Measurements from ENCODE around the gene TSPAN9. TPM values are rescaled to one million over a fixed set of nuclear protein-coding genes. Genes with fewer than 3 reads are reported as not detected.
A peak's percentile ranks its signal among the peaks of the same experiment; 100 is the strongest.

Gene TSPAN9
- polyA plus RNA-seq, 2 of the 4 experiments (the other 2 are of a cell fraction) = 12.4 to 16.1 TPM

- TF ChIP-seq HMGXB4 (CRISPR knock-in tag; IDR thresholded peaks at IDR 0.05; ENCODE audit: borderline replicate concordance) = no peak
- no peak for TF ChIP-seq KDM1A (IDR thresholded peaks at IDR 0.05; ENCODE audit: low read depth)
- TF ChIP-seq MAX (IDR thresholded peaks at IDR 0.05) = peak; percentile 89
- no peak for TF ChIP-seq ESRRA (IDR thresholded peaks at IDR 0.05; ENCODE audit: borderline replicate concordance, low read length)
- TF ChIP-seq E2F6 (IDR thresholded peaks at IDR 0.05; ENCODE audit: borderline replicate concordance, low read depth) = peak; percentile 88
- no peak for TF ChIP-seq CEBPB (IDR thresholded peaks at IDR 0.05)
- no peak for TF ChIP-seq BHLHE40 (IDR thresholded peaks at IDR 0.05; ENCODE audit: low read depth, low read length)
- no peak for TF ChIP-seq FOSB (CRISPR knock-in tag; IDR thresholded peaks at IDR 0.05)
- peak in 1 of 2 experiments; percentile 3; a peak in 1 of 5 replicates for TF ChIP-seq EP300 (IDR thresholded peaks at IDR 0.05)
- TF ChIP-seq RARB (CRISPR knock-in tag; IDR thresholded peaks at IDR 0.05) = no peak
- TF ChIP-seq NR3C1 (IDR thresholded peaks at IDR 0.05) = no peak
- TF ChIP-seq KDM5A (IDR thresholded peaks at IDR 0.05) = no peak
- no peak for TF ChIP-seq HEYL (CRISPR knock-in tag; IDR thresholded peaks at IDR 0.05)
- no peak for TF ChIP-seq ELK1 (IDR thresholded peaks at IDR 0.05; ENCODE audit: low read depth, low read length)
- no peak for TF ChIP-seq MYC (IDR thresholded peaks at IDR 0.05; ENCODE audit: borderline replicate concordance, low read length)
- no peak for TF ChIP-seq CHD2 (IDR thresholded peaks at IDR 0.05; ENCODE audit: low read length, partially characterized antibody)
- TF ChIP-seq HDAC2 (IDR thresholded peaks at IDR 0.05) = no peak
These were observed 93.4 kb downstream of the TSPAN9 start (continued) for GRCh38 chr12:3170423-3171194.

GRCh38 chr12:3171195-3171591, 94.0 kb downstream of the TSPAN9 start:
- WGBS (ENCODE audit: missing lambda C conversion rate) = 17% methylated on average over 4 of the region's 4 CpGs
- Histone ChIP-seq H3K4me3 (no peak overlapping the region), H3K9me3 (no peaks in the 10 kb centered on the region), H3K27ac (peak overlapping the region; percentile 78 to 87), H3K4me2 (peak overlapping the region; percentile 81), H3K4me1 (peaks cover 44% of the 10 kb centered on the region)
- ATAC-seq (peak in 1 of 2 experiments; percentile 14; a peak in 3 of 6 replicates), DNase-seq (ENCODE audit: low read depth in 1 of 2, low spot score in 1 of 2) (peak; percentile 26 to 40), FAIRE-seq (no peak)
- no peak for TF ChIP-seq EP300 (IDR thresholded peaks at IDR 0.05)
- TF ChIP-seq USF2 (IDR thresholded peaks at IDR 0.05) = 0 out of 2 replicates have a peak, but pooled peaks have one; percentile 33
- ChIA-PET POLR2A (no interaction called here), CTCF (interaction anchor here (1.1 to 5.9 kb wide), 5 partner anchors 8 to 104 kb away, joined by 3 to 40 read pairs (median 4); no protein-coding TSS in a partner anchor)
